ENCODE measurements around the gene UBE2H.
"Not testable (repeated sequence)": the region's sequence is repeated elsewhere in the genome, so short reads cannot be mapped to it uniquely, and the experiment has no call there.

The UBE2H gene

DNA sequence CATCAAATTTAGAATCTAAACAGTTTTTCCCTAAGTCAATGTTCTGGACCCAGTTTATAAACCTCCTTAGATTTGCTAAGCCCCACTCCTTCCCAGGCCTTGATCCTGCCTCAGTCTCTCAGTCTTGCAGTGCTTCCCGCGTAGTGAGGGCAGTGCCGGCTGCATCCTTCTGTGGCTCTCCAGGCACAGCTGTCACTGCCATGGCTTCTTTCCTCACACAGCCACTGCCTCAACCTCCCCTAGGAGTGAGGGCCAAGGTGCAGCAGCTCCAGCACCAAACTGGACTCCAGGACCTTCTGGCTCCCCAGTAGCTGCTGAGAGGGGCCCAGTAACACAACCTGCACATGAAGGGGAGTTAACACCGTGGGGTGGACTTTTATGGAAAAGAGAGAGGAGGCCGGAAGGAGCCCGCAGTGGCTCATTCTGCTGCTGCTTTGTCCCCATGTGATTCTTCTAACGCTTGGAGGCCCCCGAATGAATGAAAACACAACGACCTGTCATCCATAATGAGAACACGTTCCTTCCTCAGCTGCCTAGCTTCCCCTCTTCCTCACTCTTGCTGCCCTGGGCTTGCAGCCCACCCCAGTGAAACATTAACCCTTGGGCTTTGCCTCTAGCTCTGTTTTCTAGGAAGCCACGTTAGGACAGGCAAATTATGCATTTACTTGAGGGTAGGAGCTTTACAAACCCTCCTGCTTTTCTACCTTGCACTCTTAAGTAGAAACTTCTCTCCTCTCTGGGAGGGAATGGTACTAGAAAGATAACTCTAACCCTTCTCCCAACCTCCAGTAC is 16.0 kb upstream of the UBE2H start:
- CTCF ChIA-PET: interaction anchor here (0.5 to 0.6 kb wide), 2 partner anchors 10 to 475 kb away, joined by 3 read pairs; no protein-coding TSS in a partner anchor
- TF ChIP-seq, protein P1, sequence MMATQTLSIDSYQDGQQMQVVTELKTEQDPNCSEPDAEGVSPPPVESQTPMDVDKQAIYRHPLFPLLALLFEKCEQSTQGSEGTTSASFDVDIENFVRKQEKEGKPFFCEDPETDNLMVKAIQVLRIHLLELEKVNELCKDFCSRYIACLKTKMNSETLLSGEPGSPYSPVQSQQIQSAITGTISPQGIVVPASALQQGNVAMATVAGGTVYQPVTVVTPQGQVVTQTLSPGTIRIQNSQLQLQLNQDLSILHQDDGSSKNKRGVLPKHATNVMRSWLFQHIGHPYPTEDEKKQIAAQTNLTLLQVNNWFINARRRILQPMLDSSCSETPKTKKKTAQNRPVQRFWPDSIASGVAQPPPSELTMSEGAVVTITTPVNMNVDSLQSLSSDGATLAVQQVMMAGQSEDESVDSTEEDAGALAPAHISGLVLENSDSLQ (IDR thresholded peaks at IDR 0.05): no peak
- TF ChIP-seq CTBP1 (IDR thresholded peaks at IDR 0.05; ENCODE audit: borderline replicate concordance): no peak
- TF ChIP-seq ELF4 (IDR thresholded peaks at IDR 0.05): no peak
- no peak for TF ChIP-seq TARDBP (IDR thresholded peaks at IDR 0.05)
- no peak for TF ChIP-seq FOXM1 (IDR thresholded peaks at IDR 0.05; ENCODE audit: borderline replicate concordance)
- TF ChIP-seq NFRKB (IDR thresholded peaks at IDR 0.05): no peak
- TF ChIP-seq L3MBTL2 (conservative IDR thresholded peaks at IDR 0.05): no peak
- TF ChIP-seq SUZ12 (IDR thresholded peaks at IDR 0.05): no peak
- TF ChIP-seq HDGF (IDR thresholded peaks at IDR 0.05; ENCODE audit: borderline replicate concordance): no peak
- TF ChIP-seq ZNF384 (IDR thresholded peaks at IDR 0.05): no peak
- no peak for TF ChIP-seq FOXK2 (IDR thresholded peaks at IDR 0.05)
- TF ChIP-seq FOXA1 (IDR thresholded peaks at IDR 0.05): no peak
- TF ChIP-seq ARNT (IDR thresholded peaks at IDR 0.05): no peak
- no peak for TF ChIP-seq BHLHE40 (IDR thresholded peaks at IDR 0.05; ENCODE audit: borderline replicate concordance)
- no peak for TF ChIP-seq SP1 (IDR thresholded peaks at IDR 0.05)
- no peak for TF ChIP-seq LEF1 (IDR thresholded peaks at IDR 0.05; ENCODE audit: borderline replicate concordance)
- POLR2A ChIA-PET: interaction anchor here (0.6 kb wide), 1 partner anchor 357 kb away, joined by 4 read pairs; no protein-coding TSS in a partner anchor
- DNase-seq (ENCODE audit: extremely low spot score): no peak

DNA sequence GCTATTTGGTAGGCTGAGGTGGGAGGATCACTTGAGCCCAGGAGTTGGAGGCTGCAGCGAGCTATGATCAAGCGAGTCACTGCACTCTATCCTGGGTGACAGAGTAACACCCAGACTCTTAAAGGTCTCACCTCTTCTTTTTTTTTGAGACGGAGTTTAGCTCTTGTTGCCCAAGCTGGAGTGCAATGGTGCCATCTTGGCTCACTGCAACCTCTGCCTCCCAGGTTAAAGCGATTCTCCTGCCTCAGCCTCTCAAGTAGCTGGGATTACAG is 7.4 kb upstream of the UBE2H start:
- POLR2A ChIA-PET; DNase-seq (ENCODE audit: extremely low spot score); CTCF ChIA-PET: not testable (repeated sequence)

DNA sequence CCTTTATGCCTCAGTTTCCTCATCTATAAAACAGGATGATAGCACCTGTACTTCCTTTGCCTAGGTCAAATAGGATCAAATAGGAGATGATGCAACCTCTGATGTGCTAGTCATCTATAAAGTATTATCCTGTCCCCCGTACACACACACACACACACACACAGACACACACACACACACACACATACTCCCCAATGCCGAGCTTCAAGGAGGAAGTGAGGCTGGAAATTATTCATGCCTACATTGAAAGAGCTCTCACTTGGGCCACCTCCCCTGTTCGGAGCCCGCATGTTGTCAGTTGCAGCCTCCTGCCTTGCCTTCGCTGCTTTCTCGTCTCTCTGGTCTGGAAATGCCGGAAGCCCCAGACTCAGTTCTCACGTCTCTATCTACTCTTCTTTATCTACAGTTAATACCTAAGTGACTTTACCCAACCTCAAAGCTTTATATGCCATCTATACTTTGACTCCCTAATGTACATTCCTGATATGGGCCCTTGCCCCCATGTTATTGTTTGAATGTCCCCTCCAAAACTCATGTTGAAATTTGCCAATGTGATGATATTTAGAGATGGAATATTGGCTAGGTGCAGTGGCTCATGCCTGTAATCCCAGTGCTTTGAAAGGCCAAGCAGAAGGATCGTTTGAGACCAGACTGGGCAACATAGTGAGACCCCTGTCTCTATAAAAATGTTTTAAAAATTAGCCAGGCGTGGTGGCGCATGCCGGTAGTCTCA is 6.9 kb upstream of the UBE2H start:
- ChIA-PET CTCF (interaction anchor here (0.7 kb wide), 1 partner anchor 9 kb away, joined by 3 read pairs; no protein-coding TSS in a partner anchor), POLR2A (no interaction called here)
- TF ChIP-seq ZNF384 (IDR thresholded peaks at IDR 0.05) (no peak), SP1 (IDR thresholded peaks at IDR 0.05) (no peak), TARDBP (IDR thresholded peaks at IDR 0.05) (no peak), SUZ12 (IDR thresholded peaks at IDR 0.05) (no peak), FOXA1 (IDR thresholded peaks at IDR 0.05) (no peak), CTBP1 (IDR thresholded peaks at IDR 0.05; ENCODE audit: borderline replicate concordance) (no peak), L3MBTL2 (conservative IDR thresholded peaks at IDR 0.05) (no peak), FOXK2 (IDR thresholded peaks at IDR 0.05) (no peak), FOXM1 (IDR thresholded peaks at IDR 0.05; ENCODE audit: borderline replicate concordance) (no peak), ARNT (IDR thresholded peaks at IDR 0.05) (no peak), LEF1 (IDR thresholded peaks at IDR 0.05; ENCODE audit: borderline replicate concordance) (no peak), NFRKB (IDR thresholded peaks at IDR 0.05) (no peak)
- TF ChIP-seq, protein P1 (IDR thresholded peaks at IDR 0.05): no peak
- DNase-seq (ENCODE audit: extremely low spot score): no peak

DNA sequence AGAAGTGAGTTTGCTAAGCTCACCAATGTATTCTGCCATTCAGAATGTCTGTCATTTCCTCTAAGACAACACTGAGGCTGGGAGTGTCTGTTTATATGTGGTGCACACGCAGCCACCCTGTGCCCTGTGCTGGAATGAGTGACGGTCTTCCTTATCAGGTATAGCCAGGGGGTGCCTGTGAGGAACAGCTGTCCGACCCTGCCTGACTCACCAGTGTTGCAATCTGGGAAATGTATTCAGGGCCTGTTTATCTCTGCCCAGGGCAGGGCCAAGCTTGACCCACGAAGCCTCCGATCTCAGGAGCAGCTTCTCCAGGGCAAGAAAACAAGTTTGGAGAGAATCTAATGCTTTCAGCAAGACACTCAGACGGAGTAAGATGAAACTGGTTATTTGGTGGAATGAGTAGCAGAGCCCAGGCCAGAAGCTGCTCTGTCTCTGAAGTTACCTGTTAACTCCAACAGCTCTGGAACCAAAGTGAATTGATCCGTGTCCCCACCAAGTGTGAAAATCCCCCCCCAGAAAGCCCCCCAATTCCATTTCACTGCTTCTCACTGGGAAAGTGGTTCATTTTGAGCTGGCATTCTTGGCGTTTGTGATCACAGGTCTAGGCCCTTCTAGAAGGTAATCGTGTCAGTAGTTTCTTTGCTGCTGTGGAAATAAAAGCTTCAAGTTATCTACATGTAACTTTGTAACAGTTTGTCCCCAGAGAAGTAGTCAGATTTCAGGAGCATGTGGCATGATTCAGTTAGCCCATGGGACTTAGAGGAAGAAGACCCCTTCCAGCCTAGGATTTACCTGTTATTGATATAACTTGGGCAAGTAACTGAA is 6.1 kb upstream of the UBE2H start:
- no peak for DNase-seq (ENCODE audit: extremely low spot score)
- CTCF ChIA-PET: interaction anchor here (0.7 kb wide), 1 partner anchor 10 kb away, joined by 3 read pairs; no protein-coding TSS in a partner anchor
- no peak for TF ChIP-seq FOXM1 (IDR thresholded peaks at IDR 0.05; ENCODE audit: borderline replicate concordance)
- TF ChIP-seq, protein P1 (IDR thresholded peaks at IDR 0.05): peak; percentile 43; the same call in 1 of the 2 replicates
- TF ChIP-seq HDGF (IDR thresholded peaks at IDR 0.05; ENCODE audit: borderline replicate concordance): no peak
- no peak for TF ChIP-seq ZNF384 (IDR thresholded peaks at IDR 0.05)
- no peak for TF ChIP-seq LEF1 (IDR thresholded peaks at IDR 0.05; ENCODE audit: borderline replicate concordance)
- POLR2A ChIA-PET: no interaction called here

DNA sequence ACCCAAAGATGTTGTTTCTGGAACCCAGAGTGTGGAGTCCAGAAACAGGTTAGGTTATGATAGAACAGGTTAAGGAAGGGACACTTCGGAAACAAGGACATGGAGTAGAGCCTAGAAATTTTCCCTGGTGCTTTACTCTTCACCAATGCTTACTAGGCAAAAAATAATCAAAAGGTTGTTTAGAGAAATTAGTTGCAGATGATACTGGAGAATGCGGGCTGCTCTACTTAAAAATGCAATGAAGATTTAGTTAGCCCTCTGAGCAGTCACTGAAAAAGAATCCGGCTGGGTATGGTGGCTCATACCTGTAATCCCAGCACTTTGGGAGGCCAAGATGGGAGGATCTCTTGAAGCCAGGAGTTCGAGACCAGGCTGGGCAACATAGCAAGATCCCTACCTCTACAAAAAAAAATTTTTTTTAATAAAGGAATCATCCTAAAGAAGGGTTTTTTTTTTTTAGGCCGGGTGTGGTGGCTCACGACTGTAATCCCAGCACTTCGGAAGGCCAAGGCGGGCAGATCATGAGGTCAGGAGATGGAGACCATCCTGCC is 3.3 kb upstream of the UBE2H start:
- no peak for TF ChIP-seq NFRKB (IDR thresholded peaks at IDR 0.05)
- no peak for TF ChIP-seq ELF4 (IDR thresholded peaks at IDR 0.05)
- no peak for TF ChIP-seq HDGF (IDR thresholded peaks at IDR 0.05; ENCODE audit: borderline replicate concordance)
- TF ChIP-seq SUZ12 (IDR thresholded peaks at IDR 0.05): no peak
- TF ChIP-seq ZNF384 (IDR thresholded peaks at IDR 0.05): no peak
- TF ChIP-seq, protein P1 (IDR thresholded peaks at IDR 0.05): no peak
- no peak for TF ChIP-seq CTBP1 (IDR thresholded peaks at IDR 0.05; ENCODE audit: borderline replicate concordance)
- TF ChIP-seq LEF1 (IDR thresholded peaks at IDR 0.05; ENCODE audit: borderline replicate concordance): no peak
- no peak for TF ChIP-seq L3MBTL2 (conservative IDR thresholded peaks at IDR 0.05)
- no peak for TF ChIP-seq FOXM1 (IDR thresholded peaks at IDR 0.05; ENCODE audit: borderline replicate concordance)
- no peak for DNase-seq (ENCODE audit: extremely low spot score)
- ChIA-PET POLR2A (no interaction called here), CTCF (interaction anchor here (1.2 kb wide), 1 partner anchor 131 kb away, joined by 3 read pairs; no protein-coding TSS in a partner anchor)
